Tibial artery (tissue), 4 donors: Measurements from ENCODE around the gene TRAP1.

Experiments
- DNase-seq, 2 donors: peaks; one replicate each; pipeline ENCODE4 v3.0.0-alpha.2; 2019
- H3K27ac ChIP-seq, 2 donors: fragments of 200-600 bp; sonication (generic) in 1 of 2; 1 replicate in 1 of 2; 2 replicates in 1 of 2; pipeline ENCODE4 v1.5.1; 2018 to 2019; ENCODE audit warnings: mild to moderate bottlenecking in 1 of 2
- H3K27me3 ChIP-seq, 2 donors: fragments of 200-600 bp; sonication (generic) in 1 of 2; one replicate each; pipeline versions ENCODE4 v1.5.1 to v1.6.0; 2016 to 2019
- H3K36me3 ChIP-seq, 3 donors: fragments of 200-600 bp; sonication (generic) in 2 of 3; one replicate each; pipeline ENCODE4 v1.5.1; 2016 to 2019; ENCODE audit warnings: mild to moderate bottlenecking in 2 of 3
- H3K4me1 ChIP-seq, 4 donors: fragments of 200-600 bp; sonication (generic) in 2 of 4; 1 replicate in 3 of 4; 2 replicates in 1 of 4; pipeline ENCODE4 v1.5.1; 2016 to 2019
- H3K4me3 ChIP-seq, 2 donors: fragments of 200-600 bp; sonication (generic) in 1 of 2; 1 replicate in 1 of 2; 2 replicates in 1 of 2; pipeline ENCODE4 v1.5.1; 2018 to 2019; ENCODE audit warnings: mild to moderate bottlenecking in 2 of 2
- H3K9me3 ChIP-seq, 3 donors: fragments of 200-600 bp; sonication (generic) in 1 of 3; one replicate each; pipeline ENCODE4 v1.5.1; 2016 to 2019
- intact Hi-C: fragments of 100-400 bp; cut with DNase I; formaldehyde crosslinking; loops from one replicate; pipeline ENCODE4 v1.15.0; 2023; ENCODE audit warnings: low total_unique reads
- TF ChIP-seq, protein P1 (sequence below), 2 experiments: fragments of 200-600 bp in 1 of 2; fragments of 450-650 bp in 1 of 2; IDR thresholded peaks; one replicate each; pipeline ENCODE4 v1.5.1; 2017 to 2019; ENCODE audit warnings: antibody characterized with exemption in 2 of 2, mild to moderate bottlenecking in 1 of 2, moderate library complexity in 1 of 2

Gene TRAP1

DNA sequence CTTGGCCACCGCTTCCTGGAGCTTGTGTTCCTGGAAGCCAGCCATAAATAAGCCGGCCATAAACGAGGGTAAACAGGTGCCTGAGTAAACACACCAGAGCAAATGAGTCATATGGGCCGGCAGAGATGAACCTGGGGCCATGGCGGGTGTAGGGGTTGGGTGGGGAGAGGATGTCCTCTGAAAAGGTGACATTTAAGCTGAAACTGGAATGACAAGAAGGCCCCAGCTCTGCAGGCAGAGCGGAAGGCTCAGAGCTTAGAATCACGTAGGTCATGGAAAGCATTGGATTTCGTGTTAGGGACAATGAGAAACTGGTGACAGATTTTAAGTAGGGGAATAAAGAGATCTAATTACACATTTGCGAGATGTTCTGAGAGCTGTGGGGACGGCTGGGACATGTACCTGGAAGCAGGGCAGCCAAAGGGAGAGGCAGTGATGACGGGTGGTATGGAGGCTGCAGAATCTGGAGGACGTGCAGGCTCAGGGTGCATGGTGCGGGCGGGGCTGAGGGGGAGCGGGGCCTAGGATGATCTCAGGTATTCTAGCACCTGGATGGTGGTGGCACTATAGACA lies 70.9 kb downstream of the TRAP1 start:
- DNase-seq: peak in 1 of 2 donors; percentile 31
- H3K27me3 ChIP-seq: no peaks in the 10 kb centered on the region
- H3K4me3 ChIP-seq: no peak overlapping the region
- intact Hi-C loops: no loop called here
- H3K36me3 ChIP-seq: peaks cover 4 to 33% (median 14%) of the 10 kb centered on the region in 3 donors
- TF ChIP-seq, protein P1, sequence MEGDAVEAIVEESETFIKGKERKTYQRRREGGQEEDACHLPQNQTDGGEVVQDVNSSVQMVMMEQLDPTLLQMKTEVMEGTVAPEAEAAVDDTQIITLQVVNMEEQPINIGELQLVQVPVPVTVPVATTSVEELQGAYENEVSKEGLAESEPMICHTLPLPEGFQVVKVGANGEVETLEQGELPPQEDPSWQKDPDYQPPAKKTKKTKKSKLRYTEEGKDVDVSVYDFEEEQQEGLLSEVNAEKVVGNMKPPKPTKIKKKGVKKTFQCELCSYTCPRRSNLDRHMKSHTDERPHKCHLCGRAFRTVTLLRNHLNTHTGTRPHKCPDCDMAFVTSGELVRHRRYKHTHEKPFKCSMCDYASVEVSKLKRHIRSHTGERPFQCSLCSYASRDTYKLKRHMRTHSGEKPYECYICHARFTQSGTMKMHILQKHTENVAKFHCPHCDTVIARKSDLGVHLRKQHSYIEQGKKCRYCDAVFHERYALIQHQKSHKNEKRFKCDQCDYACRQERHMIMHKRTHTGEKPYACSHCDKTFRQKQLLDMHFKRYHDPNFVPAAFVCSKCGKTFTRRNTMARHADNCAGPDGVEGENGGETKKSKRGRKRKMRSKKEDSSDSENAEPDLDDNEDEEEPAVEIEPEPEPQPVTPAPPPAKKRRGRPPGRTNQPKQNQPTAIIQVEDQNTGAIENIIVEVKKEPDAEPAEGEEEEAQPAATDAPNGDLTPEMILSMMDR (IDR thresholded peaks at IDR 0.05): no peak
- H3K27ac ChIP-seq: no peak overlapping the region
- peaks cover 0 to 5% (median 0%) of the 10 kb centered on the region in 4 donors for H3K4me1 ChIP-seq
- H3K9me3 ChIP-seq: no peaks in the 10 kb centered on the region

DNA sequence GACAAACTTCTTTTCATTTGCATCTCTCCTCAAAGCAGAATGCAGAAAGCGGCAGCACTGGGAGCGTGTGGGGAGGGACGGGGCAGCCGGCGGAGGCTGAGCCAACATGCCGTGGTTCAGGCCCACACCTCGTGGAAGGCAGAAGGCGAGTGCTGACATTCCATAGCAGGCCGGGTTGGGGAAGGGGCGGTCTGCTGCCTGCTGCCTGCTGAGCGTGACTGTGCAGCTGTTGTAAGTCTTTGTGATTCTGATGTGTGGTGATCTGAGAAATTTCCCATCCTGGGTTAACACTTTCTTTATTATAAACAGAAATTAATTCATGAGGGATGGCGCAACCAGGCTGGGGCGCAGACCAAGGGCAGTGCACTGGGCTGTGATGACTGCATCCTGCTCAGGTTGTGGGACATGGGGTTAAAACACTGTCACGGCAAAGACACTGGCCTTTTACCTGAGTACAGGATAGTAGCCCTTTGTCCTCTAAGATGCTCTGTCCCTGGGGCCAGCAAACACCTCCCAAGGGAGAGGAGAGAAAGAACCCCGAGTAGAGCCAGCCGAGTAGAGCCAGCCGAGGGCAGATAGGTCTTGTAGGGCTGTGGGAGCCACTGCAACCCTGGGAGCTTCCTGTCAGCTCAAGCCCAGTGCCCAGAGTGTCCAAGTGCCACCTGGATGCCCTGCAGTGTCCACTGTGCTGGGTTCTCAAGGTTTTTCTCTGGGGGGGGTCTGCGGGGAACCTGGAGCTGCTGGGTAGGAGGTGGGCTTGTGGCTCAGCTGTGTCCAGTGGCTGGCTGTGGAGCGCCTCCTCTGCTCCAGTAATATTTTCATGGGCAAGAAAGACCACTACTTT lies 71.6 kb downstream of the TRAP1 start:
- intact Hi-C loops: no loop called here
- H3K4me3 ChIP-seq: no peak overlapping the region
- H3K27ac ChIP-seq: no peak overlapping the region
- peaks cover 0 to 5% (median 0%) of the 10 kb centered on the region in 4 donors for H3K4me1 ChIP-seq
- peaks cover 9 to 34% (median 19%) of the 10 kb centered on the region in 3 donors for H3K36me3 ChIP-seq
- H3K9me3 ChIP-seq: no peaks in the 10 kb centered on the region
- no peaks in the 10 kb centered on the region for H3K27me3 ChIP-seq
- peak in 1 of 2 donors; percentile 38 for DNase-seq
- TF ChIP-seq, protein P1 (IDR thresholded peaks at IDR 0.05): no peak

DNA sequence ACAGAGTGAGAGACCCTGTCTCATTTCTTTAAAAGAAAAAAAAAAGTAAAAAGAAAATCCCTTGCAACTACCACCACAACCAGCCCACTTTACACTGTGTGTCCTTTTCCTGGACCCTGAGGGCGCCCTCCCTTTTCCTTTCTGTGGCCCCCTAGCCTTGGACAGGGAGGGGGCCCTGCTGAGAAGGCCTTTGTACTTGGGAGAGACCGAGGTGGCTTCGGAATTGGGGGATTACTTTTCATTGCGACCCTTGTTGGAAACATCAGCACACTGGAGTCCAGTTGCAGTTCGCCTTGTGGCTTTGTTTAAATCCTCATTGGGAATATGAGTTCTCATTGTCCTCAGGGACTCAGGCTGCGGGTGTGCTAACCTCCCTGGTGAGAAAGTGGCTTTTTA lies 72.2 kb downstream of the TRAP1 start:
- TF ChIP-seq, protein P1 (IDR thresholded peaks at IDR 0.05): no peak
- Histone ChIP-seq H3K36me3 (peaks cover 9 to 39% (median 21%) of the 10 kb centered on the region in 3 donors), H3K4me3 (no peak overlapping the region), H3K4me1 (peaks cover 0 to 5% (median 0%) of the 10 kb centered on the region in 4 donors), H3K9me3 (no peaks in the 10 kb centered on the region), H3K27me3 (no peaks in the 10 kb centered on the region), H3K27ac (no peak overlapping the region)
- no peak for DNase-seq
- intact Hi-C loops: no loop called here

DNA sequence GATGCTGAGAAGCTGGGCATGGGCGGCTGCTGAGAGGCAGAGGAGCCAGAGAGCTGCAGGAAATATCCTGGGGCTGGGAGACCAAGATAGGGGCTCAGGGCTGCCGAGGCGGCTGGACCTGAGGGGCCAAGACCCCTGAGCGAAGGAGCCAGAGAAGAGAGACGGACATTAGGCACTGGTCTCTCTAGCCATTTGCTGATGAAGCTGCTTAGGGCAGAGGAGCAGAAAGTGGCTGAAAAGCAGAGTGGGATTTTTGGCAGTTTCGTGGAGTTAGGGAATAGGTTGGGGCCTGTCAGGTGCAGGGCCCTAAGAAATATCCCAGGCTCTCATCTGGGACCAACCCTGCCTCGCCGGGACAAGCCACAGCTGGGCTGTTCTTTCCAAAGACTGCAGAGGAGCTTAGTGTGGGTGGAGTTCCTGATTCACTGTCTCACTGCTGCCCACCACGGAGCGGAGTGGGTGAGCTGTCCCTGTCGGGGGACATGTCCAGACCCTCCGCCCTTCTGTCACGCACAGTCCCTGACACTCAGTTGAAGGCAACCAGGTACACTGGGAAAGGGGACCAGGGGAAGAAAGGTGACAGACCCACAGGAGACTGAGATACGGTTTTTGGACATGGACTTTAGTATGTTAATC lies 74.1 kb downstream of the TRAP1 start:
- Histone ChIP-seq H3K27me3 (no peaks in the 10 kb centered on the region), H3K9me3 (no peaks in the 10 kb centered on the region), H3K4me1 (peaks cover 0 to 5% (median 0%) of the 10 kb centered on the region in 4 donors), H3K36me3 (peaks cover 9 to 39% (median 21%) of the 10 kb centered on the region in 3 donors), H3K27ac (no peak overlapping the region), H3K4me3 (no peak overlapping the region)
- peak in 1 of 2 donors; percentile 53 for DNase-seq
- intact Hi-C loops: no loop called here
- TF ChIP-seq, protein P1 (IDR thresholded peaks at IDR 0.05): no peak

DNA sequence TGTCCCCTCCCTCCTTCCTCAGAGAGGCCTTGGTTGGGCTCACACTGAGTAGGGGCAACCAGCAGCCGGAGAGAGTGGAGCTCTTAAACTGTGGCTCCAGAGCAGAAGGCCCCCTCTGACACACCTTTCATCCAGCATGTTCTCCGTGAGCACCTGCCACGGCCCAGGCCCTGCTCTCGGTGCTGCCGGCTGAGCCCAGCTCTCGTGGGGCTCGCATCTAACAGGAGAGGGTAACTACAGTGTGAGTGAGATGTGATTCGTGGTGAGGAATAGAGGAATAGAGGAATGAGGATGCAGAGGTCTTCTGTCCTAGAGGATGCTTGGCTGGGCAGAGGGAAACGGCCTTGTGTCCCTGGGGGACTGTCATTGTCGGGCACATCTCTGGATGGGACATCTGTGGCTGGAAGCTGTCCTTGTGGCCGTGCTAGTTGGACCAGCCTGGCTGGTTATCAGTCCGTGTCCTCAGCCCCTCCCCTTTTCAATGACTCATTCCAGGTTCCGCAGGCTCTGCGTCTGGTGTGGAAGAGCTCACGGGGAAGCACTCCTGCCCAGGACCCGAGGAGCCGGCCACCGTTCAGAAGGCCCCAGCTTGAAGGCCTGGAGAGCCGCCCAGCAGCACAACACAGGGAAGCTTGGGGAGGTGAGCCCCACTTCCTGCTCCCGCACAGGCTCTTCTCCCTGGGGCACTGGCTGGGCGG lies 74.8 kb downstream of the TRAP1 start:
- peak in 1 of 2 donors; percentile 31 for DNase-seq

More for the DNA sequence above, 74.8 kb downstream of the TRAP1 start:
- H3K9me3 ChIP-seq: no peaks in the 10 kb centered on the region
- intact Hi-C loops: no loop called here
- H3K36me3 ChIP-seq: peaks cover 9 to 39% (median 21%) of the 10 kb centered on the region in 3 donors
- H3K4me3 ChIP-seq: no peak overlapping the region
- H3K27ac ChIP-seq: no peak overlapping the region
- H3K4me1 ChIP-seq: peaks cover 0 to 5% (median 0%) of the 10 kb centered on the region in 4 donors
- H3K27me3 ChIP-seq: no peaks in the 10 kb centered on the region
- TF ChIP-seq, protein P1 (IDR thresholded peaks at IDR 0.05): no peak
